GM18526 (cell line): ENCODE measurements around the gene MAP3K15.

ENCODE experiments used
- POLR2A ChIP-seq: IDR thresholded peaks from 3 replicates; pipeline ENCODE4 v1.6.1; 2011; ENCODE audit not compliant: insufficient read length; ENCODE audit errors: extremely low read depth

The MAP3K15 gene

GRCh38 chrX:19344661-19345060, 170.6 kb downstream of the MAP3K15 start:
- TF ChIP-seq POLR2A = no peak

GRCh38 chrX:19343535-19344408, 171.5 kb downstream of the MAP3K15 start, which contains the start of gene PDHA1:
TSS of gene PDHA1 (plus strand) at chrX:19343927. CDS start at chrX:19344038, 111 bp downstream.
- TF ChIP-seq POLR2A = peak; percentile 47

GRCh38 chrX:19343085-19343534, 172.2 kb downstream of the MAP3K15 start:
- no peak for TF ChIP-seq POLR2A

GRCh38 chrX:19342331-19342906, 172.9 kb downstream of the MAP3K15 start:
- TF ChIP-seq POLR2A = no peak

GRCh38 chrX:19334945-19335626, 180.2 kb downstream of the MAP3K15 start:
- no peak for TF ChIP-seq POLR2A

- TF ChIP-seq POLR2A = no peak
These were observed 182.3 kb downstream of the MAP3K15 start for GRCh38 chrX:19332983-19333382.

GRCh38 chrX:19331831-19332230, 183.5 kb downstream of the MAP3K15 start:
- no peak for TF ChIP-seq POLR2A

GRCh38 chrX:19326567-19326966, 188.7 kb downstream of the MAP3K15 start:
- TF ChIP-seq POLR2A = no peak
